Central memory CD8-positive, alpha-beta T cell (primary cell): ENCODE measurements around the gene HOXA3.

Experiments used
- ATAC-seq: fragments of 150-1000 bp; cut with Tn5 transposase; replicated peaks from 2 replicates; pipeline ENCODE4 v1.10.0; 2022; ENCODE audit warnings: mild to moderate bottlenecking, moderate FRiP score, moderate number of reproducible peaks; ENCODE audit not compliant: poor library complexity, severe bottlenecking; ENCODE audit errors: extremely low read depth
- DNase-seq, 2 donors: peaks; one replicate each; pipeline ENCODE4 v3.0.0; 2021; ENCODE audit warnings: low spot score in 2 of 2
- H3K27ac Mint-ChIP-seq: one replicate; pipeline ENCODE4 v1.8.0; 2022; ENCODE audit warnings: low read depth, mild to moderate bottlenecking, moderate library complexity, mixed read lengths
- H3K27me3 Mint-ChIP-seq: one replicate; pipeline ENCODE4 v1.8.0; 2022; ENCODE audit warnings: mixed read lengths
- H3K36me3 Mint-ChIP-seq: one replicate; pipeline ENCODE4 v1.8.0; 2022; ENCODE audit warnings: mild to moderate bottlenecking, moderate library complexity, mixed read lengths; ENCODE audit not compliant: insufficient read depth
- H3K4me1 Mint-ChIP-seq: one replicate; pipeline ENCODE4 v1.8.0; 2022; ENCODE audit warnings: mixed read lengths
- H3K4me3 Mint-ChIP-seq: one replicate; pipeline ENCODE4 v1.8.0; 2022; ENCODE audit warnings: mild to moderate bottlenecking, moderate library complexity, mixed read lengths
- H3K9me3 Mint-ChIP-seq: one replicate; pipeline ENCODE4 v1.8.0; 2022; ENCODE audit warnings: mixed read lengths

The HOXA3 gene

GRCh38 chr7:27112955-27113949 is 39.1 kb downstream of the HOXA3 start:
- DNase-seq (no peak), ATAC-seq (no peak)
- peaks cover 14% of the 10 kb centered on the region for H3K27me3 Mint-ChIP-seq
- H3K36me3 Mint-ChIP-seq = no peaks in the 10 kb centered on the region
- H3K9me3 Mint-ChIP-seq = no peaks in the 10 kb centered on the region
- H3K27ac Mint-ChIP-seq = no peak overlapping the region
- no peaks in the 10 kb centered on the region for H3K4me1 Mint-ChIP-seq
- H3K4me3 Mint-ChIP-seq = no peak overlapping the region

GRCh38 chr7:27112361-27112760 is 40.0 kb downstream of the HOXA3 start:
- no peak for ATAC-seq
- Mint-ChIP-seq H3K4me3 (no peak overlapping the region), H3K27ac (no peak overlapping the region), H3K9me3 (no peaks in the 10 kb centered on the region), H3K27me3 (peaks cover 5% of the 10 kb centered on the region), H3K4me1 (no peaks in the 10 kb centered on the region), H3K36me3 (no peaks in the 10 kb centered on the region)
- no peak for DNase-seq

GRCh38 chr7:27111751-27112277 is 40.6 kb downstream of the HOXA3 start:
- no peaks in the 10 kb centered on the region for H3K4me1 Mint-ChIP-seq
- no peak overlapping the region for H3K27ac Mint-ChIP-seq
- ATAC-seq (no peak), DNase-seq (no peak)
- no peaks in the 10 kb centered on the region for H3K36me3 Mint-ChIP-seq
- no peaks in the 10 kb centered on the region for H3K27me3 Mint-ChIP-seq
- H3K9me3 Mint-ChIP-seq = no peaks in the 10 kb centered on the region
- H3K4me3 Mint-ChIP-seq = no peak overlapping the region

- Mint-ChIP-seq H3K27ac (no peak overlapping the region), H3K9me3 (no peaks in the 10 kb centered on the region), H3K4me1 (no peaks in the 10 kb centered on the region), H3K36me3 (no peaks in the 10 kb centered on the region), H3K4me3 (no peak overlapping the region), H3K27me3 (no peaks in the 10 kb centered on the region)
- no peak for DNase-seq
- no peak for ATAC-seq
Observed at GRCh38 chr7:27111042-27111750, 41.2 kb downstream of the HOXA3 start.

GRCh38 chr7:27110186-27111031 is 42.0 kb downstream of the HOXA3 start:
- no peaks in the 10 kb centered on the region for H3K36me3 Mint-ChIP-seq
- H3K27ac Mint-ChIP-seq = no peak overlapping the region

GRCh38 chr7:27109466-27110185 is 42.8 kb downstream of the HOXA3 start:
- no peak for DNase-seq
- no peak overlapping the region for H3K27ac Mint-ChIP-seq
- no peak overlapping the region for H3K4me3 Mint-ChIP-seq
- ATAC-seq = no peak
- no peaks in the 10 kb centered on the region for H3K4me1 Mint-ChIP-seq
- H3K27me3 Mint-ChIP-seq = peaks cover 2% of the 10 kb centered on the region
- no peaks in the 10 kb centered on the region for H3K9me3 Mint-ChIP-seq
- H3K36me3 Mint-ChIP-seq = no peaks in the 10 kb centered on the region

More at GRCh38 chr7:27110186-27111031, 42.0 kb downstream of the HOXA3 start:
- no peaks in the 10 kb centered on the region for H3K4me1 Mint-ChIP-seq
- H3K4me3 Mint-ChIP-seq = no peak overlapping the region
- H3K9me3 Mint-ChIP-seq = no peaks in the 10 kb centered on the region
- DNase-seq (no peak), ATAC-seq (no peak)
- no peaks in the 10 kb centered on the region for H3K27me3 Mint-ChIP-seq

- no peak for DNase-seq
- H3K4me3 Mint-ChIP-seq = no peak overlapping the region
- ATAC-seq = no peak
- peaks cover 5% of the 10 kb centered on the region for H3K4me1 Mint-ChIP-seq
- H3K9me3 Mint-ChIP-seq = no peaks in the 10 kb centered on the region
- no peaks in the 10 kb centered on the region for H3K36me3 Mint-ChIP-seq
- peaks cover 12% of the 10 kb centered on the region for H3K27me3 Mint-ChIP-seq
- no peak overlapping the region for H3K27ac Mint-ChIP-seq
Observed at GRCh38 chr7:27108390-27109127, 43.8 kb downstream of the HOXA3 start.

- no peak for DNase-seq
- Mint-ChIP-seq H3K4me1 (peaks cover 11% of the 10 kb centered on the region), H3K27me3 (peaks cover 21% of the 10 kb centered on the region), H3K27ac (no peak overlapping the region), H3K36me3 (no peaks in the 10 kb centered on the region), H3K9me3 (no peaks in the 10 kb centered on the region), H3K4me3 (no peak overlapping the region)
- ATAC-seq = no peak
Observed at GRCh38 chr7:27107391-27108381, 44.7 kb downstream of the HOXA3 start.

GRCh38 chr7:27106901-27107240 is 45.5 kb downstream of the HOXA3 start:
- H3K27ac Mint-ChIP-seq = no peak overlapping the region
- no peak overlapping the region for H3K4me3 Mint-ChIP-seq
- ATAC-seq = no peak
- H3K4me1 Mint-ChIP-seq = peaks cover 17% of the 10 kb centered on the region
- DNase-seq = no peak
- H3K27me3 Mint-ChIP-seq = peaks cover 29% of the 10 kb centered on the region
- no peaks in the 10 kb centered on the region for H3K9me3 Mint-ChIP-seq
- peaks cover 2% of the 10 kb centered on the region for H3K36me3 Mint-ChIP-seq

- H3K4me1 Mint-ChIP-seq = peaks cover 23% of the 10 kb centered on the region
- H3K27ac Mint-ChIP-seq = no peak overlapping the region
- H3K27me3 Mint-ChIP-seq = peaks cover 35% of the 10 kb centered on the region
- ATAC-seq (no peak), DNase-seq (no peak)
- no peaks in the 10 kb centered on the region for H3K9me3 Mint-ChIP-seq
- H3K4me3 Mint-ChIP-seq = no peak overlapping the region
- peaks cover 2% of the 10 kb centered on the region for H3K36me3 Mint-ChIP-seq
Observed at GRCh38 chr7:27106181-27106900, 46.0 kb downstream of the HOXA3 start.
